SK-N-SH (cell line): ENCODE results near the gene CYP27B1. TPM values are rescaled to one million over a fixed set of nuclear protein-coding genes. Genes with fewer than 3 reads are reported as not detected.

ENCODE experiments used
- CTCF ChIA-PET: fragments of 300-600, 350-600 bp; formaldehyde crosslinking; extraction: SDS; loops from one replicate; lab custom pipeline; 2021; lab: Yijun Ruan, JAX
- POLR2A ChIA-PET: fragments of 350-600 bp; sonication (Branson Sonifier 250); formaldehyde crosslinking; extraction: SDS; loops from one replicate; lab custom pipeline; 2020; ENCODE audit warnings: antibody characterized with exemption, inconsistent platforms; lab: Yijun Ruan, JAX
- DNase-seq: peaks from one replicate; pipeline ENCODE4 v3.0.0; 2012
- H2AFZ ChIP-seq: fragments of 200-600 bp; sonication (generic); 2 replicates; pipeline ENCODE4 v1.8.1; 2016; ENCODE audit warnings: antibody characterized with exemption, mild to moderate bottlenecking, low read depth
- H3F3A ChIP-seq: fragments of 200-600 bp; sonication (generic); replicated peaks from 2 replicates; pipeline ENCODE3; 2016; ENCODE audit warnings: antibody characterized with exemption, mild to moderate bottlenecking; ENCODE audit not compliant: insufficient read depth
- H3K27ac ChIP-seq, 2 experiments: fragments of 200-500 bp in 1 of 2; fragments of 200-600 bp in 1 of 2; sonication (Bioruptor generic) in 1 of 2; sonication (generic), shearing (Covaris generic) in 1 of 2; 2 replicates each; pipeline versions ENCODE4 v1.5.1 to v1.6.1; 2014 to 2016; ENCODE audit warnings: low read depth in 2 of 2, inconsistent platforms in 1 of 2, low read length in 1 of 2, mild to moderate bottlenecking in 1 of 2, mixed read lengths in 1 of 2
- H3K27me3 ChIP-seq: fragments of 200-600 bp; sonication (generic), shearing (Covaris generic); 2 replicates; pipeline ENCODE4 v1.6.1; 2016; ENCODE audit warnings: mixed run types; ENCODE audit not compliant: insufficient read depth
- H3K36me3 ChIP-seq, 2 experiments: fragments of 200-500 bp in 1 of 2; fragments of 200-600 bp in 1 of 2; sonication (Bioruptor generic) in 1 of 2; sonication (generic) in 1 of 2; replicated peaks in 1 of 2; 2 replicates each; pipeline versions ENCODE3 to v1.5.1; 2014 to 2016; ENCODE audit warnings: low read length in 1 of 2, mild to moderate bottlenecking in 1 of 2; ENCODE audit not compliant: insufficient read depth in 2 of 2, control insufficient read depth in 1 of 2
- H3K4me1 ChIP-seq, 2 experiments: fragments of 200-500 bp in 1 of 2; fragments of 200-600 bp in 1 of 2; sonication (Bioruptor generic) in 1 of 2; sonication (generic), shearing (Covaris generic) in 1 of 2; 2 replicates each; pipeline versions ENCODE4 v1.5.1 to v1.6.1; 2014 to 2016; ENCODE audit warnings: low read depth in 1 of 2, low read length in 1 of 2, mixed run types in 1 of 2; ENCODE audit not compliant: insufficient read depth in 2 of 2, control insufficient read depth in 1 of 2
- H3K4me2 ChIP-seq: fragments of 200-600 bp; sonication (generic), shearing (Covaris generic); 2 replicates; pipeline ENCODE4 v1.6.1; 2017; ENCODE audit warnings: mixed run types
- H3K4me3 ChIP-seq, 2 experiments: fragments of 200-500 bp in 1 of 2; fragments of 200-600 bp in 1 of 2; sonication (Bioruptor generic) in 1 of 2; sonication (generic), shearing (Covaris generic) in 1 of 2; 2 replicates each; pipeline versions ENCODE4 v1.5.1 to v1.8.1; 2014 to 2016; ENCODE audit warnings: low read depth in 2 of 2, inconsistent platforms in 1 of 2, low read length in 1 of 2, mild to moderate bottlenecking in 1 of 2, mixed read lengths in 1 of 2, moderate library complexity in 1 of 2
- H3K79me2 ChIP-seq: fragments of 200-600 bp; sonication (generic); 2 replicates; pipeline ENCODE4 v1.8.1; 2017; ENCODE audit warnings: mild to moderate bottlenecking; ENCODE audit not compliant: insufficient read depth
- H3K9ac ChIP-seq: fragments of 200-600 bp; sonication (generic); 2 replicates; pipeline ENCODE4 v1.6.1; 2017; ENCODE audit warnings: mixed run types
- H3K9me2 ChIP-seq: fragments of 200-600 bp; sonication (generic); 2 replicates; pipeline ENCODE4 v1.6.1; 2017; ENCODE audit warnings: mixed run types
- H3K9me3 ChIP-seq: fragments of 200-600 bp; sonication (generic); 2 replicates; pipeline ENCODE4 v1.6.1; 2017; ENCODE audit warnings: mixed run types, mild to moderate bottlenecking, moderate library complexity
- H4K20me1 ChIP-seq: fragments of 200-600 bp; sonication (generic); 2 replicates; pipeline ENCODE4 v1.6.1; 2017; ENCODE audit warnings: mild to moderate bottlenecking, mixed run types; ENCODE audit not compliant: insufficient read depth
- CTCF ChIP-seq: fragments of 200-600 bp; sonication (generic); IDR thresholded peaks from 2 replicates; pipeline ENCODE4 v1.6.1; 2017; ENCODE audit warnings: antibody characterized with exemption, mild to moderate bottlenecking, moderate library complexity
- ELF1 ChIP-seq: IDR thresholded peaks from 2 replicates; pipeline ENCODE4 v1.4.0; 2012
- EP300 ChIP-seq, 2 experiments: IDR thresholded peaks; 2 replicates each; pipeline versions ENCODE4 v1.4.0 to v1.6.1; 2012; ENCODE audit warnings: borderline replicate concordance in 1 of 2, low read depth in 1 of 2, low read length in 1 of 2
- FOSL2 ChIP-seq: IDR thresholded peaks from 2 replicates; pipeline ENCODE4 v1.4.0; 2012; ENCODE audit warnings: low read depth, mild to moderate bottlenecking, moderate library complexity, borderline replicate concordance
- FOXM1 ChIP-seq: IDR thresholded peaks from 2 replicates; pipeline ENCODE4 v1.4.0; 2012; ENCODE audit warnings: low read depth, mild to moderate bottlenecking
- GABPA ChIP-seq: IDR thresholded peaks from 2 replicates; pipeline ENCODE4 v1.4.0; 2012; ENCODE audit warnings: low read depth, mild to moderate bottlenecking
- GATA2 ChIP-seq: sonication (generic); formaldehyde crosslinking; IDR thresholded peaks from 2 replicates; pipeline ENCODE4 v1.5.0; 2020; ENCODE audit warnings: mild to moderate bottlenecking, missing genetic modification reagents
- JUND ChIP-seq: IDR thresholded peaks from 2 replicates; pipeline ENCODE4 v1.4.0; 2012
- MXI1 ChIP-seq: IDR thresholded peaks from 2 replicates; pipeline ENCODE4 v1.6.1; 2012; ENCODE audit warnings: mild to moderate bottlenecking, low read depth, low read length, improper control_type of control experiment
- NFIC ChIP-seq: IDR thresholded peaks from 2 replicates; pipeline ENCODE4 v1.4.0; 2012; ENCODE audit warnings: borderline replicate concordance
- NRF1 ChIP-seq: IDR thresholded peaks from 2 replicates; pipeline ENCODE4 v1.6.1; 2012; ENCODE audit warnings: low read depth, mild to moderate bottlenecking, low read length
- RAD21 ChIP-seq: IDR thresholded peaks from 2 replicates; pipeline ENCODE4 v1.6.1; 2012; ENCODE audit warnings: mild to moderate bottlenecking, low read length
- RXRA ChIP-seq: IDR thresholded peaks from 2 replicates; pipeline ENCODE4 v1.4.0; 2012; ENCODE audit warnings: low read depth, mild to moderate bottlenecking, borderline replicate concordance
- SMC3 ChIP-seq: IDR thresholded peaks from 2 replicates; pipeline ENCODE4 v1.6.1; 2012; ENCODE audit warnings: low read depth, low read length, improper control_type of control experiment
- TAF1 ChIP-seq: IDR thresholded peaks from 2 replicates; pipeline ENCODE4 v1.6.1; 2012; ENCODE audit warnings: low read depth, mild to moderate bottlenecking, low read length, moderate library complexity, borderline replicate concordance
- USF1 ChIP-seq: IDR thresholded peaks from 2 replicates; pipeline ENCODE4 v1.4.0; 2012; ENCODE audit warnings: low read depth, borderline replicate concordance
- USF2 ChIP-seq: fragments of 150-350 bp; IDR thresholded peaks from 2 replicates; pipeline ENCODE4 v1.6.1; 2017; ENCODE audit warnings: antibody characterized with exemption, low read length, low read depth, borderline replicate concordance
- YY1 ChIP-seq: IDR thresholded peaks from 2 replicates; pipeline ENCODE4 v1.4.0; 2012; ENCODE audit warnings: low read depth, mild to moderate bottlenecking
- ZBTB33 ChIP-seq: IDR thresholded peaks from 2 replicates; pipeline ENCODE4 v1.4.0; 2012; ENCODE audit warnings: low read depth, borderline replicate concordance
- WGBS: methylation state at CpG from one replicate; pipeline ENCODE4 v1.1.6; 2017; ENCODE audit warnings: low lambda C conversion rate; 5-methylcytosine and 5-hydroxymethylcytosine counted together
- polyA plus RNA-seq, 3 experiments: library from polyadenylated mRNA; depleted of rRNA; stranded (reverse); fragments of >200 nt; gene quantifications; 2 replicates each; pipeline ENCODE4 v1.2.3, GENCODE V29; 2012

Gene CYP27B1
- polyA plus RNA-seq, 1 of the 3 experiments (the other 2 are of a cell fraction): 1.7 TPM

GRCh38 chr12:57800965-57801364 lies 34.1 kb upstream of the CYP27B1 start:
- H3K9ac ChIP-seq: no peak overlapping the region
- CTCF ChIA-PET: interaction anchor here (3.8 to 12.0 kb wide), 2 partner anchors 14 to 103 kb away, joined by 51 to 96 read pairs; partner anchors contain the start of gene AVIL
- H3K9me2 ChIP-seq: no peaks in the 10 kb centered on the region
- peaks cover 9% of the 10 kb centered on the region; the same call in 1 of the 2 replicates for H3K79me2 ChIP-seq
- H2AFZ ChIP-seq: no peak overlapping the region
- H3K27me3 ChIP-seq: no peaks in the 10 kb centered on the region
- no peaks in the 10 kb centered on the region for H3K9me3 ChIP-seq
- DNase-seq: no peak
- H3K27ac ChIP-seq: no peak overlapping the region
- POLR2A ChIA-PET: no interaction called here
- 98% methylated on average over 3 of the region's 3 CpGs for whole genome bisulfite sequencing
- no peaks in the 10 kb centered on the region for H4K20me1 ChIP-seq
- peaks cover 39 to 63% of the 10 kb centered on the region in 2 experiments for H3K36me3 ChIP-seq
- H3K4me1 ChIP-seq: no peaks in the 10 kb centered on the region; a peak in 1 of 4 replicates
- H3K4me2 ChIP-seq: no peak overlapping the region
- no peak overlapping the region for H3K4me3 ChIP-seq
- TF ChIP-seq ELF1: no peak
- TF ChIP-seq RAD21: no peak
- TF ChIP-seq YY1: no peak
- no peak for TF ChIP-seq TAF1
- TF ChIP-seq CTCF: no peak
- TF ChIP-seq, all 33 proteins: peak for 0
- H3F3A ChIP-seq: peaks cover 7% of the 10 kb centered on the region

GRCh38 chr12:57797933-57798332 lies 31.1 kb upstream of the CYP27B1 start:
- H4K20me1 ChIP-seq: no peaks in the 10 kb centered on the region
- TF ChIP-seq RXRA: no peak
- no peak for TF ChIP-seq NFIC
- TF ChIP-seq FOXM1: no peak
- no peak for TF ChIP-seq USF2
- no peak for TF ChIP-seq USF1
- no peak for TF ChIP-seq GATA2 (CRISPR knock-in tag)
- TF ChIP-seq SMC3: no peak
- no peak for TF ChIP-seq FOSL2
- no peak for TF ChIP-seq GABPA
- TF ChIP-seq ZBTB33: no peak
- TF ChIP-seq MXI1: no peak
- no peak for TF ChIP-seq EP300 (IDR thresholded peaks at IDR 0.05; ENCODE audit: borderline replicate concordance in 1 of 2, low read depth in 1 of 2, low read length in 1 of 2)
- TF ChIP-seq JUND: no peak
- no peak for TF ChIP-seq NRF1
- no peak for TF ChIP-seq YY1
- no peak for DNase-seq
- ChIA-PET POLR2A (no interaction called here), CTCF (interaction anchor here (1.3 to 12.0 kb wide), 3 partner anchors 15 to 108 kb away, joined by 3 to 96 read pairs (median 17); partner anchors contain the start of genes AVIL and TSFM)
- H3K27me3 ChIP-seq: no peaks in the 10 kb centered on the region
- H3K4me1 ChIP-seq: peaks cover 0 to 6% of the 10 kb centered on the region in 2 experiments; a peak in 2 of 4 replicates
- no peaks in the 10 kb centered on the region for H3K9me3 ChIP-seq
- H3K4me2 ChIP-seq: no peak overlapping the region
- H3F3A ChIP-seq: peaks cover 22% of the 10 kb centered on the region
- H3K4me3 ChIP-seq: no peak overlapping the region
- 100% methylated on average over 1 of the region's 1 CpG for WGBS
- peaks cover 45 to 65% of the 10 kb centered on the region in 2 experiments for H3K36me3 ChIP-seq
- peaks cover 18% of the 10 kb centered on the region; the same call in 1 of the 2 replicates for H3K79me2 ChIP-seq
- no peaks in the 10 kb centered on the region for H3K9me2 ChIP-seq
- H2AFZ ChIP-seq: no peak overlapping the region
- H3K9ac ChIP-seq: no peak overlapping the region
- H3K27ac ChIP-seq: no peak overlapping the region; a peak in 1 of 4 replicates
